ENCODE results near the gene ZNF865. TPM values are rescaled to one million over a fixed set of nuclear protein-coding genes. Genes with fewer than 3 reads are reported as not detected.

The ZNF865 gene
- total and polyA plus RNA-seq, 2 experiments from 2014 or later: 1.9 to 11.2 TPM

- TF ChIP-seq CTCF (IDR thresholded peaks at IDR 0.05; ENCODE audit: low read depth, low read length): no peak
- DNase-seq (ENCODE audit: low read depth in 1 of 2, low spot score in 1 of 2): no peak
- H3K36me3 ChIP-seq: peaks cover 4% of the 10 kb centered on the region
- H3K9me3 ChIP-seq (ENCODE audit: low read depth): no peaks in the 10 kb centered on the region
- no peaks in the 10 kb centered on the region for H3K27me3 ChIP-seq
- H3K4me1 ChIP-seq (ENCODE audit: low read depth): no peaks in the 10 kb centered on the region
- peak overlapping the region; percentile 65 for H3K4me3 ChIP-seq
- peak overlapping the region; percentile 98 for H3K27ac ChIP-seq
Observed at GRCh38 chr19:55601084-55601483, 4.4 kb upstream of the ZNF865 start.

GRCh38 chr19:55602104-55603001, 3.1 kb upstream of the ZNF865 start:
- Histone ChIP-seq H3K27ac (no peak overlapping the region), H3K4me3 (no peak overlapping the region), H3K27me3 (no peaks in the 10 kb centered on the region), H3K36me3 (no peaks in the 10 kb centered on the region), H3K9me3 (ENCODE audit: low read depth) (no peaks in the 10 kb centered on the region), H3K4me1 (ENCODE audit: low read depth) (peaks cover 6% of the 10 kb centered on the region)
- no peak for TF ChIP-seq CTCF (IDR thresholded peaks at IDR 0.05; ENCODE audit: low read depth, low read length)
- no peak for DNase-seq (ENCODE audit: low read depth in 1 of 2, low spot score in 1 of 2)

GRCh38 chr19:55603115-55603514, 2.3 kb upstream of the ZNF865 start:
- DNase-seq (ENCODE audit: low read depth in 1 of 2, low spot score in 1 of 2): no peak
- Histone ChIP-seq H3K27ac (peak overlapping the region; percentile 97), H3K4me1 (ENCODE audit: low read depth) (peaks cover 6% of the 10 kb centered on the region), H3K27me3 (no peaks in the 10 kb centered on the region), H3K4me3 (no peak overlapping the region), H3K36me3 (no peaks in the 10 kb centered on the region), H3K9me3 (ENCODE audit: low read depth) (no peaks in the 10 kb centered on the region)
- TF ChIP-seq CTCF (IDR thresholded peaks at IDR 0.05; ENCODE audit: low read depth, low read length): no peak

- Histone ChIP-seq H3K27ac (peak overlapping the region; percentile 97), H3K4me3 (no peak overlapping the region), H3K36me3 (no peaks in the 10 kb centered on the region), H3K27me3 (no peaks in the 10 kb centered on the region), H3K9me3 (ENCODE audit: low read depth) (no peaks in the 10 kb centered on the region), H3K4me1 (ENCODE audit: low read depth) (peaks cover 6% of the 10 kb centered on the region)
- DNase-seq (ENCODE audit: low read depth in 1 of 2, low spot score in 1 of 2): no peak
- TF ChIP-seq CTCF (IDR thresholded peaks at IDR 0.05; ENCODE audit: low read depth, low read length): no peak
Observed at GRCh38 chr19:55603581-55604292, 1.7 kb upstream of the ZNF865 start.

- peaks cover 6% of the 10 kb centered on the region for H3K4me1 ChIP-seq (ENCODE audit: low read depth)
Observed at GRCh38 chr19:55605207-55605636, 225 bp upstream of the ZNF865 start.

More at GRCh38 chr19:55605207-55605636, 225 bp upstream of the ZNF865 start:
- Histone ChIP-seq H3K36me3 (no peaks in the 10 kb centered on the region), H3K4me3 (peak overlapping the region; percentile 94), H3K27me3 (no peaks in the 10 kb centered on the region), H3K27ac (peak overlapping the region; percentile 97), H3K9me3 (ENCODE audit: low read depth) (no peaks in the 10 kb centered on the region)
- TF ChIP-seq CTCF (IDR thresholded peaks at IDR 0.05; ENCODE audit: low read depth, low read length): no peak
- DNase-seq (ENCODE audit: low read depth in 1 of 2, low spot score in 1 of 2): peak; percentile 98 to 99
